CD4-positive, alpha-beta T cell (primary cell): ENCODE results near the gene NAV2. TPM values are rescaled to one million over a fixed set of nuclear protein-coding genes. Genes with fewer than 3 reads are reported as not detected.

ENCODE experiments used
- ATAC-seq: fragments of 200-7000 bp; cut with Tn5 transposase; one replicate; pipeline ENCODE4 v1.10.0; 2022; ENCODE audit warnings: mild to moderate bottlenecking; ENCODE audit not compliant: poor library complexity
- CTCF ChIA-PET: fragments of 350-600 bp; sonication (Branson Sonifier 250); formaldehyde crosslinking; loops from one replicate; lab custom pipeline; 2021; ENCODE audit warnings: antibody characterized with exemption, inconsistent platforms; lab: Charles Lee
- POLR2A ChIA-PET: fragments of 350-600 bp; sonication (Branson Sonifier 250); formaldehyde crosslinking; loops from one replicate; lab custom pipeline; 2021; ENCODE audit warnings: antibody characterized with exemption, inconsistent platforms; lab: Charles Lee
- DNase-seq, 14 experiments: peaks; one replicate each; pipeline ENCODE4 v3.0.0-alpha.2; 2013 to 2020; ENCODE audit warnings: mixed read lengths in 2 of 14
- H3K27ac ChIP-seq, 2 donors: one replicate each; pipeline versions ENCODE4 v1.5.1 to v1.7.0; 2013; ENCODE audit warnings: low read length in 2 of 2, low read depth in 1 of 2, mild to moderate bottlenecking in 1 of 2
- H3K27me3 ChIP-seq, 2 experiments: 1 replicate in 1 of 2; 2 replicates in 1 of 2; pipeline versions ENCODE4 v1.6.1 to v1.7.0; 2013; ENCODE audit warnings: low read length in 2 of 2, control low read depth in 1 of 2, mild to moderate bottlenecking in 1 of 2, moderate library complexity in 1 of 2; ENCODE audit not compliant: insufficient read depth in 2 of 2, control insufficient read depth in 1 of 2
- H3K36me3 ChIP-seq: one replicate; pipeline ENCODE4 v1.6.1; 2013; ENCODE audit warnings: low read length, control low read depth; ENCODE audit not compliant: insufficient read depth
- H3K4me1 ChIP-seq: one replicate; pipeline ENCODE4 v1.6.1; 2013; ENCODE audit warnings: low read length, control low read depth; ENCODE audit not compliant: insufficient read depth
- H3K4me3 ChIP-seq: one replicate; pipeline ENCODE4 v1.5.1; 2013; ENCODE audit warnings: mild to moderate bottlenecking, low read length, moderate library complexity
- H3K9me3 ChIP-seq, 2 experiments: 1 replicate in 1 of 2; 2 replicates in 1 of 2; pipeline versions ENCODE4 v1.6.1 to v1.7.0; 2013; ENCODE audit warnings: low read length in 2 of 2, mild to moderate bottlenecking in 2 of 2, control low read depth in 1 of 2, moderate library complexity in 1 of 2; ENCODE audit not compliant: control insufficient read depth in 1 of 2, insufficient read depth in 1 of 2
- H3K27ac Mint-ChIP-seq: one replicate; pipeline ENCODE4 v1.8.0; 2020; ENCODE audit warnings: mixed read lengths
- H3K27me3 Mint-ChIP-seq: one replicate; pipeline ENCODE4 v1.8.0; 2021; ENCODE audit warnings: mixed read lengths
- H3K36me3 Mint-ChIP-seq: one replicate; pipeline ENCODE4 v1.8.0; 2021; ENCODE audit warnings: low read depth, mixed read lengths
- H3K4me1 Mint-ChIP-seq: one replicate; pipeline ENCODE4 v1.8.0; 2021; ENCODE audit warnings: low read depth, mixed read lengths
- H3K4me3 Mint-ChIP-seq: one replicate; pipeline ENCODE4 v1.8.0; 2020; ENCODE audit warnings: mild to moderate bottlenecking, mixed read lengths
- H3K9me3 Mint-ChIP-seq: one replicate; pipeline ENCODE4 v1.8.0; 2020; ENCODE audit warnings: mixed read lengths
- intact Hi-C, 2 experiments: fragments of 100-400 bp; cut with DNase I in 1 of 2; cut with micrococcal nuclease in 1 of 2; formaldehyde crosslinking; loops; one replicate each; pipeline versions ENCODE4 v1.15.1 to v1.9.0; 2023 to 2025; cut with DNase I, micrococcal nuclease
- total RNA-seq, 174 experiments: library from RNA in 2 of 174; stranded (reverse) in 2 of 174; gene quantifications; one replicate each; pipeline ENCODE4 v1.2.3 and lab custom pipeline; 2021 to 2026
- TF ChIP-seq, protein P1 (sequence below): fragments of 200-600 bp; IDR thresholded peaks from one replicate; pipeline ENCODE4 v1.8.0; 2022; ENCODE audit warnings: antibody characterized with exemption, mild to moderate bottlenecking

NAV2 gene
- total RNA-seq, 2 experiments from 2014 or later, result 0.55 to 0.64 TPM

DNA sequence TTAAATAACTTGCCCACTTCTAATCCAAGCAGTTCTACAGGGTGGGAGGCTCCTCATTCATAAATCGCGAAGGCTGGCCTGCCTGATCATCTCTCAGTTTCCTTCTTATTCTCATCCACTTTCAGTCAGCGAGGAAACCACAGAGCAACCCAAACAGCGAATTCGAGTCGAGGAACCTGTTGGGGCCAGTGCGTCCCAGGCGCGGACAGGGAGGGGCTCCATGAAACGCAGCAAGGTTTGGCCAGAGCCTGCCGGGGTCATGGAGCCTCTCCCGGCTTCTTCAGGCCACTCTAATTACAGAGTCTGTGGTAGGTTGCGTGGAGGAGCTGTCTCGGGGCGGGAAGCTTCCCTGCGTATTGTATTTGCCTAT, 741 bp upstream of the NAV2 start:
- H3K27me3 ChIP-seq, result peaks cover 20 to 22% of the 10 kb centered on the region in 2 experiments
- H3K4me1 ChIP-seq, result peaks cover 31% of the 10 kb centered on the region
- ATAC-seq, result no peak
- TF ChIP-seq, protein P1, sequence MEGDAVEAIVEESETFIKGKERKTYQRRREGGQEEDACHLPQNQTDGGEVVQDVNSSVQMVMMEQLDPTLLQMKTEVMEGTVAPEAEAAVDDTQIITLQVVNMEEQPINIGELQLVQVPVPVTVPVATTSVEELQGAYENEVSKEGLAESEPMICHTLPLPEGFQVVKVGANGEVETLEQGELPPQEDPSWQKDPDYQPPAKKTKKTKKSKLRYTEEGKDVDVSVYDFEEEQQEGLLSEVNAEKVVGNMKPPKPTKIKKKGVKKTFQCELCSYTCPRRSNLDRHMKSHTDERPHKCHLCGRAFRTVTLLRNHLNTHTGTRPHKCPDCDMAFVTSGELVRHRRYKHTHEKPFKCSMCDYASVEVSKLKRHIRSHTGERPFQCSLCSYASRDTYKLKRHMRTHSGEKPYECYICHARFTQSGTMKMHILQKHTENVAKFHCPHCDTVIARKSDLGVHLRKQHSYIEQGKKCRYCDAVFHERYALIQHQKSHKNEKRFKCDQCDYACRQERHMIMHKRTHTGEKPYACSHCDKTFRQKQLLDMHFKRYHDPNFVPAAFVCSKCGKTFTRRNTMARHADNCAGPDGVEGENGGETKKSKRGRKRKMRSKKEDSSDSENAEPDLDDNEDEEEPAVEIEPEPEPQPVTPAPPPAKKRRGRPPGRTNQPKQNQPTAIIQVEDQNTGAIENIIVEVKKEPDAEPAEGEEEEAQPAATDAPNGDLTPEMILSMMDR, result no peak
- peak overlapping the region; percentile 95 for H3K4me3 Mint-ChIP-seq
- intact Hi-C loops, result loop anchor here in 1 of 2 experiments (5.0 to 10.0 kb wide), 2 partner anchors 470 to 673 kb away; partner anchors contain the start of genes E2F8 and PRMT3
- peaks cover 35% of the 10 kb centered on the region for H3K27me3 Mint-ChIP-seq
- H3K9me3 ChIP-seq, result peaks cover 0 to 6% of the 10 kb centered on the region in 2 experiments
- DNase-seq, result peak in 2 of 14 experiments; percentile 7 to 22
- peaks cover 8% of the 10 kb centered on the region for H3K36me3 Mint-ChIP-seq
- POLR2A ChIA-PET, result interaction anchor here (3.5 kb wide), 1 partner anchor 12 kb away, joined by 24 read pairs; no protein-coding TSS in a partner anchor
- peak overlapping the region; percentile 58 for H3K27ac Mint-ChIP-seq
- peaks cover 30% of the 10 kb centered on the region for H3K4me1 Mint-ChIP-seq
- H3K4me3 ChIP-seq, result peak overlapping the region; percentile 70
- H3K9me3 Mint-ChIP-seq, result no peaks in the 10 kb centered on the region
- peak overlapping the region; percentile 10 to 19 for H3K27ac ChIP-seq
- CTCF ChIA-PET, result no interaction called here
- no peaks in the 10 kb centered on the region for H3K36me3 ChIP-seq

DNA sequence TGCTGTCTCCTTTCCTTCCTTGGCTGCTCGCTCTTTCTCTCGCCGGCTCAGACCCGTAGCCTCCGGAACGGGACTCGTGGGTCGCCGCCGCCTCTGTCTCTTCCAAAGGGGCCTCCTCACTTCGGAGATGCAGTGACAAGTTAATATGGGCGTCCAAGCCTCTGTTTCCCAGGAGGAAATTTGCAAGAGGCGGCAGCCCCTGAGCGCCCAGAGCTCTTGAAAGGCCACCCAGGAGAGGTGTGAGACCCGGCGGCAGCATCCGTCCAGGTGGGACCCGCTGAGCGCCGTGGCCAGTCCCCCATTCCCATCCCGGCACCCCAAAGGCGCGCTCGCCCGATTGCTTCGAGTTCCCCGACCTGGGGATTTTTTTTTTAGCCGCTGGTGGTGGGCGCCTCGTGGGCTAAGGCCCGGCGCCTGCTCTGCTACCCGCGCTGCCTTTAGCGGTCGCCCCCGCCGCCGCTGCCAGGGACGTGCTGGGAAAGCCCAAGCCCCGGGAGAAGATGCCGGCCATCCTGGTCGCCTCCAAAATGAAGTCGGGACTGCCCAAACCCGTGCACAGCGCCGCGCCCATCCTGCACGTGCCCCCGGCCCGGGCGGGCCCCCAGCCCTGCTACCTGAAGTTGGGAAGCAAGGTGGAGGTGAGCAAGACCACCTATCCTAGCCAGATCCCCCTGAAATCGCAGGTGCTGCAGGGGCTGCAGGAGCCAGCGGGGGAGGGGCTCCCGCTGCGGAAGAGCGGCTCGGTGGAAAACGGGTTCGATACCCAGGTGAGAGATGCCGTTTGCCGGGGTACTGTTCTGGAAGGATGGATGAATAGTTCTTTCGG, 772 bp downstream of the NAV2 start:
- no peak overlapping the region for H3K27ac Mint-ChIP-seq
- CTCF ChIA-PET, result no interaction called here
- POLR2A ChIA-PET, result interaction anchor here (3.5 kb wide), 1 partner anchor 10 kb away, joined by 24 read pairs; no protein-coding TSS in a partner anchor
- H3K36me3 ChIP-seq, result no peaks in the 10 kb centered on the region
- H3K4me1 Mint-ChIP-seq, result peaks cover 30% of the 10 kb centered on the region
- H3K9me3 ChIP-seq, result peaks cover 0 to 6% of the 10 kb centered on the region in 2 experiments
- H3K4me1 ChIP-seq, result peaks cover 31% of the 10 kb centered on the region
- H3K27ac ChIP-seq, result no peak overlapping the region
- H3K27me3 ChIP-seq, result peaks cover 20 to 22% of the 10 kb centered on the region in 2 experiments
- H3K9me3 Mint-ChIP-seq, result no peaks in the 10 kb centered on the region
- intact Hi-C loops, result loop anchor here in 1 of 2 experiments (5.0 to 10.0 kb wide), 2 partner anchors 471 to 671 kb away; partner anchors contain the start of genes E2F8 and PRMT3
- H3K4me3 Mint-ChIP-seq, result peak overlapping the region; percentile 91
- TF ChIP-seq, protein P1, result no peak
- H3K27me3 Mint-ChIP-seq, result peaks cover 44% of the 10 kb centered on the region
- peak overlapping the region; percentile 70 for H3K4me3 ChIP-seq
- ATAC-seq, result no peak
- H3K36me3 Mint-ChIP-seq, result peaks cover 8% of the 10 kb centered on the region
- peak in 3 of 14 experiments; percentile 15 to 29 (median 19) for DNase-seq

DNA sequence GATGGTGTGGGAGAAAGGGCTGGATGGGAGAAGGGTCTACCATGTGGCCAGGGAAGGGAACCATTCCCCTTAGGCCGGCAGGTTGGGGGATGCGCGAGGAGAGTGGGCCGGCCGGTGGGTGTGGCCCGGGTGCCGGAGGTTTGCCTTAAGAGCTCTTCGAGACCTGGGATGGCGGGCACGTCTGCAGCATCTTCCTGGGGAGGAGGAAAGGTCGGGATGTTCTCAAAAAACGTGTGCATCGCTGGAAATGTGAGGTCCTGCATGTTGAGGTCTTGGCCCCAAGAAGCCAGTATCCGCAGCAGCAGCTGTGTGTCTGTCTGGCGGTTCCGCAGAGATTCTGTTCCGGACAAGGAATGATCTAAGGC, 1.4 kb downstream of the NAV2 start:
- Histone ChIP-seq H3K9me3 (peaks cover 0 to 6% of the 10 kb centered on the region in 2 experiments), H3K36me3 (no peaks in the 10 kb centered on the region), H3K4me3 (peak overlapping the region; percentile 70), H3K4me1 (peaks cover 31% of the 10 kb centered on the region), H3K27ac (no peak overlapping the region), H3K27me3 (peaks cover 20 to 22% of the 10 kb centered on the region in 2 experiments)
- Mint-ChIP-seq H3K36me3 (peaks cover 8% of the 10 kb centered on the region), H3K4me3 (peak overlapping the region; percentile 91), H3K27ac (no peak overlapping the region), H3K4me1 (peaks cover 30% of the 10 kb centered on the region), H3K9me3 (no peaks in the 10 kb centered on the region), H3K27me3 (peaks cover 48% of the 10 kb centered on the region)
- ChIA-PET CTCF (no interaction called here), POLR2A (interaction anchor here (3.5 kb wide), 1 partner anchor 10 kb away, joined by 24 read pairs; no protein-coding TSS in a partner anchor)
- ATAC-seq, result no peak
- intact Hi-C loops, result loop anchor here in 1 of 2 experiments (5.0 to 10.0 kb wide), 2 partner anchors 472 to 671 kb away; partner anchors contain the start of genes E2F8 and PRMT3
- TF ChIP-seq, protein P1, result no peak
- peak in 3 of 14 experiments; percentile 10 to 25 (median 25) for DNase-seq
